ENCODE measurements around the gene FAM3A. TPM values are rescaled to one million over a fixed set of nuclear protein-coding genes. Genes with fewer than 3 reads are reported as not detected.
"Not testable (repeated sequence)": the region's sequence is repeated elsewhere in the genome, so short reads cannot be mapped to it uniquely, and the experiment has no call there.

Gene FAM3A, protein sequence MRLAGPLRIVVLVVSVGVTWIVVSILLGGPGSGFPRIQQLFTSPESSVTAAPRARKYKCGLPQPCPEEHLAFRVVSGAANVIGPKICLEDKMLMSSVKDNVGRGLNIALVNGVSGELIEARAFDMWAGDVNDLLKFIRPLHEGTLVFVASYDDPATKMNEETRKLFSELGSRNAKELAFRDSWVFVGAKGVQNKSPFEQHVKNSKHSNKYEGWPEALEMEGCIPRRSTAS
- total RNA-seq (2014; rRNA removed; shearing (Covaris generic)), result 17.2 and 17.9 TPM in 2 replicates

DNA sequence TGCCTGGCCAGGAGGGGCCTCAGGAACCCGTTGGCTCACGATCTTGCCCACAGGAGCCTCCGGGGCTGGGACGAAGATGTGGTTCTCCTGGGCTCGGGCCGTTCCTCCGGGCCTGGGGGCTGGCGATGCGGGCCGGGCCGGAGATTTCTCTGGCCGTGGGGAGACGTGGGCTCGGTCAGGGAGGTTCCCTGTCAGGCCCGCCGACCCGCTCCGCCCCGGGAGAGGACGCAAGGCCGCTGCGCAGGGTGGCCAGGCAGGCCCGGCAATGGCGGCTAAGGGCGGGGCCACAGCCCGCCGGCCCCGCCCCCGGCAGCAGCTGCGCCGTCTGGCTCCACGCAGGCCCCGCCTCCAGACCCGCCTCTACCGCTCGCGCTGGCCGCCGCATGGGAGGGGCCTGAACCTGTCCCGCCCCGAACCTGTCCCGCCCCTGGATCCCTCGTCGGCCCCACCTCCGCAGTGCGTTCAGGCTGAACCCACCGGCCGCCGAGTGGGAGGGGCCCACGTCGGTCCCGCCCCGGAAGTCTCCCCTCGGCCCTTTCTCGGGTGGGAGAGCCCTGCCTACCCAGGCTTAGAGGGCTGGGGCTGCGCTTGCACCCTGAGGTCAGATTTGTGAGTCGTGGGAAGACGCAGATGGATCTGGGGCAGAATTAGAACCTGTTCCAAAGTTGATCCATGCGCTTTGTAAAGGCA lies at the start of gene FAM3A:
Gene FAM3A (minus strand): TSS at position 267 of the 690 bp plus-strand sequence. CDS start 460 bp downstream, outside the sequence.
- peak; percentile 63 for DNase-seq (ENCODE audit: low spot score)

DNA sequence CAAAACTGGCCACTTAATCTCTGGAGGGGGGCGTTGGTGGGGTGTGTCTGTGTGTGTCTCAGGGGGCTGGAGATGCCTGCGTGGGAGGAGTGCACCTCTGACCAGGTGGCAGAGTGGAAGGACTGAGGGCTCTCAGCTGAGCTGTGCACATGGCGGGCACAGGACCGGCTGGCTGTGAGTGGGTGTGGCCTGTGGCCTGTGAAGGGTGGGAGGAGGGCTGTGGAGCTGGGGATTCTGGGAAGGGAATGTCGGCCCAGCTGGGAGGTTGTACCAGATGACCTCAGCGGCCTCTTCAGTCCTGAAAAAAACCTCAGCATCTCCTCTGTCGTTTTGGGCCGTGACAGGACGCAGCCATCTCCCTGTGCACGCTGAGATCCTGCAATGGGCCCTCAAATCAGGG lies 46.3 kb upstream of the FAM3A start:
- DNase-seq (ENCODE audit: low spot score), result not testable (repeated sequence)

DNA sequence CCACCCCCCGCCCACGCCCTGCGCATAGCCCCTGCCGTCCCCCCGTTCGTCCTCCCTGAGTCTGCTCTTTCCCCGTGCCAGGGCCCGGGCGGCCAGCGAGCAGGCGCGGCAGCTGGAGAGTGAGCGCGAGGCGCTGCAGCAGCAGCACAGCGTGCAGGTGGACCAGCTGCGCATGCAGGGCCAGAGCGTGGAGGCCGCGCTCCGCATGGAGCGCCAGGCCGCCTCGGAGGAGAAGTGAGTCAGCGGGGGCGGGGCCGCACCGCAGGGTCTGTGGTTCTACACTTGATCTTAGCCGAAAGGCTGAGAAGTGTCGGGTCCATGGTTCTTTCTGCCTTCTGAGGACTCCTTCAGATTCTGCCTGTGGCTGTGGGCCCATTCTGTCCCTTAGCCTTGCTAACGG lies 44.3 kb upstream of the FAM3A start:
- not testable (repeated sequence) for DNase-seq (ENCODE audit: low spot score)

DNA sequence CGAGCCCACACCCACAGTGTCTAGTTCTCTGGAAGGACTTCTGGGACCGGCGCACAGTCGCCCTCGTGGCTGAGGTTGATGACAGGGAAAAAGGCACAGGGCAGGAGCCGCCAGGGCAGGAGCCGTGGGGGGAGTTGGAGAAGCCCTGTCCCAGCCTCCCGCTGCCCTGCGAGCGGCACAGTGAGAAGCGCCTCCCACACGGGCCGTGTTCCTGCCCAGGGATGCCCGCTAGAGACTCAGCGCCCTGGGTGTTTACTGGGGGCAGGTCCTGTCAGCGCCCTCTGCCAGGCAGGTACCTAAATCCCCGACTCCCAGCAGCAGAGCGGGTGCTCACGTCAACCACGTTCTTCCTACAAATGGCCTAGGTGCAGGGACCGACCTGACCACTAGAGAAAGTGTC lies 42.9 kb upstream of the FAM3A start:
- DNase-seq (ENCODE audit: low spot score), result not testable (repeated sequence)

DNA sequence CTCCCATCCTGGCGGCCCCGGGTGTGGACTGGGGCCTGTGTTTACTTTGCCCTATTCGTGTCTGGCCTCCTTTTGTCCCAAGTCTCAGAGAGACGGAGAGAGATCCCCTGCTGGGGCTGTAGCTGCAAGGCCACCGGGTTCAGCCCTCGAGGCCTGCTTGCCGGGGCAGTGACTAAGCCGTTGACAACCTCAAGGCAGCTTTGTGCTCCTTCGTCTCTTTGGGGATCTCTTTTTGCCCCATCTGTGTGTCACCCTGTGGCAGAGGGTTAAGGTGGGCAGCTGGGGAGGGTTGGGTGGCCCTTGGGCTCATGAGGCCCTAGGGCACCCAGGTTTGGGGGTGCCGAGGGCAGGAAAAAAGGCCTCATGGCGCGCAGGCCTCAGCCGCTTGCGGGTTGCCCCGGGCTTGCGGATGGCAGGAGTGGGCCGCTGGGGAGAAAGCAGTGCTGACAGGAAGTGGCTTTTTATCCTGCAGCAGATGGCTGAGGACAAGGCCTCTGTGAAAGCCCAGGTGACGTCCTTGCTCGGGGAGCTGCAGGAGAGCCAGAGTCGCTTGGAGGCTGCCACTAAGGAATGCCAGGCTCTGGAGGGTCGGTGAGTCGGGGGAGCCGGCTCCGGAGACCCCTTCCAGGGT lies 42.1 kb upstream of the FAM3A start:
- DNase-seq (ENCODE audit: low spot score), result not testable (repeated sequence)

DNA sequence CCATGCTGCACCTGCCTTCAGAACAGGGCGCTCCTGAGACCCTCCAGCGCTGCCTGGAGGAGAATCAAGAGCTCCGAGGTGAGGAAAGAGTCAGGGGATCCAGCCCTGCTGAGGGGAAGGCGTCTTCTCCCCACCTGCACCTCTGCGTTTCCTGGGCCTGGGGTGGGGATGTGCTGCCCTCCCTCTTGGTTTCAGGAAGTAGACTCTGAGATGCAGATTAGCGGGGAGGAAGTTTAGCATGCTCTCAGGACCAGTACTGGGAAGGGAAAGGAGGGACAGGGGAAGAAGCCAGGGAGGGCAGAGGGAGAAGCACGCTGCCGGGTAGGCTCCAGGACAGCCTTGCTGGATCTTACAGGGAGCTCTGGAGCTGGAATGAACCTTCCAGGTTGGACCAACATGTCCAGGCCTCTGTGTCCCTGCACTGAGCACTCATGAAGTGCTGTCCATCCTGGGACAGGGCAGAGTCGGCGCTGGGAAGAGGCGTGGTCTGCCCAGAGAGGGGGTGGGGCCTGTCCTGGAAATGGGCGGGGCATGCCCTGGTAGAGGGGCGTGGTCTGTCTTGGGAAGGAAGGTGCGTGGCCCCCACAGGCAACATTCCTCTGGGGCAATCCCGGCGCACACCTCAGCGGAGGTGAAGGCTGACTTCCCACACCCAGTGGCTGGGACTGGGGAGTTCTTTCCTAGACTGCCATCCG lies 36.2 kb upstream of the FAM3A start:
- DNase-seq (ENCODE audit: low spot score), result not testable (repeated sequence)

DNA sequence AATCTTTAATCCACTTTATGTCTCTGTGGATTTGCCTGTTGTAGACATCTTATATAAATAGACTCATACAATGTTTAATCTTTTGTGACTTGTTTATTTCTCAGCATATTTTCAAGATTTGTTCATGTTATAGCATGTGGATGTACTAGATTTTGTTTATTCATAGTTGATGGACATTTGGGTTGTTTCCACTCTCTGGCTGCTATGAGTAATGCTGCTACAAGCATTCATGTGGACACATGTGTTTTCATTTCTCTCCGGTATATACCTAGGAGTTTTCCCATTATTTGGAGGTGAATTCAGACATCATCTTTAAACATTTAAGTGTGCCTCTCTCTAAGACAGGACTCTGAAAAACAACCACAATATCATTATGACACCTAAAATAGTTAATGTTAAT lies 33.7 kb upstream of the FAM3A start:
- no peak for DNase-seq (ENCODE audit: low spot score)

DNA sequence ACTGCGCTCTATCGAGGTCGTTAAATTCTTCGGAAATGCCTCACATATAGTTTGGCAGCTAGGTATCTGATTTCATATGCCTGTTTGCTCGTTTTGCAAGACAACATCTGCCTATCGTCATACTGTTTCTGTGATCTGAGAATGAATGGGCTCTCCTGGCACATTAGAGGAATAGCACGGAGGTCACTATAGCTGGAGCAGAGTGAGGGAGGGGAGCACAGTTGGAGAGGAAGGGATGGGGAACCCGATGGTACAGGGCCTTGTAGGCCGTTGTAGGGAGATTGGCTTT lies 31.9 kb upstream of the FAM3A start:
- no peak for DNase-seq (ENCODE audit: low spot score)

DNA sequence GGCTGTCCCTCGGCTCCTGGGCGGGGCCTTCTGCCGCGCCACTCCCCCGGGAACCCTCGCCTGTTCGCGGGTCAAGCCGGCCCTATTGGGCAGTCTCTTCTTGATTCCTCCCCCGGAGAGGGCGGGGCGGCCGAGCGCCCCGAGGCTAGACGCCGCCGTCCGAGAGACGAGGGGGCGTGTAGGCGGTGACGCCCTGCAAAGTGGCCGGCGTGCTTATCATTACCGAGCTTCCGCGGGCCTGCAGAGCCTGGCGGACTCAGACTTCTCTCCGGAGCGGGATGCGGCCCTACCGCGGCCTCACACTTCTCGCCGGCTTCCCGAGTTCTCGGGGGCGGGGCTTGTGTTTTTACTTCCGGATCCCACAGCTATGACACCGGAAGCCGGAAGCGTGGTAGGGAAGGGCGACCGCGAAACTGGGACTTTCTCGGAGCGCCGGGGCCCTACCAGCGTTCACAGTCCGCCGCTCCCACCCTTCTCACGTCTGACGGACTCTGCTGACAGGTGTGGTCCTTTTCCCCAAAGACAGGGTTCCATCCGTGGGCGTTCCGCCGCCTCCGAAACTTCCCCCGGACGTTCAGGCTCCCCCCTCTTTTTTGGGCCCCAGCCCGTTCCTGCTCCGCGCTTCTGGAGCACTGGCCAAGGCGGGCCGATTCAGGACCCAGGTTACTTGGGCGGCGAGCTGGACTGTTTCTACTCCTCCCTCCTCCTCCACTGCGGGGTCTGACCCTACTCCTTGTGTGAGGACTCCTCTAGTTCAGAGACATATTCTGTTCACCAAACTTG lies 31.4 kb upstream of the FAM3A start, which contains the start of gene IKBKG:
Gene IKBKG (plus strand): TSS at position 376 of the 783 bp plus-strand sequence. CDS start 4,383 bp downstream, outside the sequence.
- DNase-seq (ENCODE audit: low spot score), result peak; percentile 80

DNA sequence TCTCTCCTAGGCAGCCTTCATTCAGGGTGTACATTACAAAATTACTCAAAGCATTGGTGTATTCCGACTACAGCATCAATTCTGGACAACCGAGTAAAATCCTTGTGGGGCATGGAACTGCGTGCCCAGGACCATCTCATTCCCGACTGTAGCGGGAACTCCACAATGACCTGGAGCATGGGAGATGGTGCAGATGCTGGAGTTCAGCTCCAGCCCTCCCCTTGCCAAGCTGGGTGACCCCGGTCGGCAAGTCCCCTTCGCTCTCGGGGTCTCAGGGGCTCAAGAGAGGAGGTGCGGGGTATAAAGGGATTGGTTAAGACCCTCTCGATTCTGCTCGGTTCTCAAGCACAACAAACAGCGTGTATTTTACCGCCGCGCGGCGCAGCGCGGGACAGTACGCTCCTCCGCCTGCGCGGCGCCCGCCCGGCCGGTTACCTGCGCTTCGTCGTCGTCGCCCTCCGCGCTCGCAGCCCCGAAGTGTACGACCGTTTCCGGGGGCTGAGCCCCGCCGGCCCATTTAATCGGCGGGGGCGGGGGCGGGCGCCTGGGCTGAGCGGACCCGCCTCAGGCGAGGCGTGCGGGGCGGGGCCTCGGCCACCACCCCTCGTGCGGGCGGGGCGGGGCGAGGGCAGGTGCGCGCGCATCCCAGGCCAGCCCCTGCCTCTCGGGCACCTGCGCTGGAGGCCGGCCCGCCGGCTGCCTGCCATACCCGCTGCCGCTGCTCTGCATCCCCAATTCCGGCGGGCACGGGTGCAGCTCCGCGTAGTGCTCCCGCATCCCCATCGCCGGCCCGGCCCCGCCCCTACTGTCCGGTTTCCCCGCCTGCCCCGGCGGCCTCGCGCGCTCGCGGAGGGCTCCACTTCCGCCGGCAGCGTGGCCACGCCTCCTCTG lies 30.6 kb upstream of the FAM3A start, which contains the start of gene G6PD:
Gene G6PD (minus strand): TSS at position 493 of the 891 bp plus-strand sequence. CDS start 691 bp downstream, outside the sequence.
- DNase-seq (ENCODE audit: low spot score), result peak; percentile 48

DNA sequence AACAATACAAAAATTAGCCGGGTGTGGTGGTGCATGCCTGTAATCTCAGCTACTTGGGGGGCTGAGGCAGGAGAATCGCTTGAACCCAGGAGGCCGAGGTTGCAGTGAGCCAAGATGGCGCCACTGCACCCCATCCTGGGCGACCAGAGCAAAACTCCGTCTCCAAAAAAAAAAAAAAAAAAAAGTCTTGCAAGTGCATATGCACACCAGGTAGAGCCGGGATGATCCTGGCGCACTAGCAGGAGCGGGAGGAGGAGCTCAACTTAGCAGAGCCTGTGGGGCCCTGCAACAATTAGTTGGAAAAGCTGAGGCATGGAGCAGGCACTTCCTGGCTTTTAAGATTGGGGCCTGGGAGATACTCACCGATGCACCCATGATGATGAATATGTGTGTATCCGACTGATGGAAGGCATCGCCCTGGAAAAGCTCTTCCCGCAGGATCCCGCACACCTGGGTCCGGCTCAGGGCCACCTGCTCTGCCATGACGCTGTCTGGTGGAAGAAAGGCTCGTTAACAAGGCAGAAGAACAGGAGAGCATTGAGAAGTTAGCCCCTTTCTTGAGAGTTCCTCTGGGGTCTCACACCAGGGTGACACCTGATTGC lies 29.7 kb upstream of the FAM3A start:
- no peak for DNase-seq (ENCODE audit: low spot score)

DNA sequence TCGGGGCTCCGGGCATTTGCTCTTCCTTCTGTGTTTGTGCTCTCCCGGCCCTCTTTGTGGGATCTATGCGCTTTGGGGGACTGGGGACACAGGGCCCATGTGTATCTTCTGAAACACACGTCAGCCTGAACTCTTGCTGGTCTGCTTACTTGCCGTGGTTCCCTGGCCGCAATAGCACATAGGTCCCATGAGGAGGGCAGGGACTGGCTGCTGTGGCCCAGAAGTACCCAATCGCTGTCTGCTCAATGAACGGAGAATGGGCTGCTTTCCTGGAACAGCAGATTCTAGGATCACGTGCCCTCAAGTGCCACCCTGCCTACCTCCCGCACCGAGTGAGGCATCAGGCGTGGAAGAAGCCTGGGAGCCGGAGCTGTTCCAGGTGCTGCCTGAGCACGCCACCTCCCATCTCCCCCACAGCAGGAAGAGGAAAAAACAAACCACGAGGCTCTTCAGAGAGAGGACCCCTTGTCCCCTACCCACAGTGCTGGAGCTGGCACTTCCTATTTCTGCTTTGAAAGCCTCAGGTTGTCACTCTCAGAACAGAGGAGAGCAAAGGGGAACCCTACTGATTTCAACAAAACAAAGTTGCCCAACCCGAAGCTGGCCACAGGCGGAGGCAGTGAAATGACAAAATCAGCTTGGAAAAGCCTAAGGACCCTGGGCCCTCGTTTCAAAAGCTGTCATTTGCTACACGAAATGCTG lies 26.8 kb upstream of the FAM3A start:
- peak; percentile 75 for DNase-seq (ENCODE audit: low spot score)

DNA sequence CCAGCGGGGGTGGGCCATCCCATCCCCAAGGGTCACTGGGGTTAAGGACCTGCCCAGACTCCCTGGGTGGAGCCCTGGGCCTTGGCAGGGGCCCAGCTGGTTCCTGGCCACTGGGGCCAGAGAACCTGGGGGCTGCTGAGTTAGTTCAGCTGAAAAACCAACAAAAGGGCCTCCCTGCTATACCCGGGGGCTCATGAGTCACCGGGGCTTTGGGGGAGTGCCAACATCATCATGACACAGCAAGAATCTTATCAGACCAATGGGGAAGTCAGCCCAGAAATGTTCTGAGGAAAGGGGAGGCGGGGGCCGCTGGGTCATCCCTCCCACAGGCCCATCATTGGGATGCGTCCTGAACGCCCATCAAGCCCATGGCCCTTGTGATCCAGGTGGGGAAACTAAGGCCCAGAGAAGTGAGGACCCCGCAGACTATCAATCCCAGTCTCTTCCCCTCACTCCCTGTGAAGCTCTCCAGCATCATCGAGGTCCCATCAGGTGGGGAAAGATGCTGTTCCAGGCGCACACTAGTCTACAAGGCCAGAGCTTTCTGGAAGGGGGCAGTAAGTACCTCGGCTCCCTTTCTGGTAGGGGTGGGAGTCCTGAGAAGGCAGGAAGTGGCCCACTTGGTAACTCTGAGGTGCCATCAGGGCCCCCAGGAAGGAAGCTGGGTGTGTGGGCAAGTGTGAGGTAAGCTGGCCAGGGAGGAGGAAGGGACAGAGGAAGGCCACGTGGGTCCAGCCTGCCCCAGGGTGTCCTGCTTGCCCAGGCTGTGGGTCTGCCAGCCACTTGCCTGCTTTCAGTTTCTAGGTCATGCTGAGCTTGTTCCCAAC lies 26.1 kb upstream of the FAM3A start:
- peak; percentile 90 for DNase-seq (ENCODE audit: low spot score)

DNA sequence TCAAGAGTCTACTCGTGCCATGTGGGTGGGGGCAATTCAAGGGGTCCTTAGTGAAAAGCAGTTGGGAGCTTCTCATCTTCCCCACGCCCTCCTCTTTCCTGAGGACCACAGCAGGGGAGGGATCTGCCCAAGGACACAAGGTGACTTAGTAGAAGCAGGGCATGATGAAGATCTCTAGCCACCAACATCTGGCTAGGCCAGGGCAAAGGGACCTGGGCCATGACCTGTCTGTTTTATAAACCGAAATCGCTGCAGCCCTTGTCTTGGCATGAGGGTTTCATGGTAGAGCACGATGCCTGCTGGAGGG lies 25.5 kb upstream of the FAM3A start:
- no peak for DNase-seq (ENCODE audit: low spot score)

DNA sequence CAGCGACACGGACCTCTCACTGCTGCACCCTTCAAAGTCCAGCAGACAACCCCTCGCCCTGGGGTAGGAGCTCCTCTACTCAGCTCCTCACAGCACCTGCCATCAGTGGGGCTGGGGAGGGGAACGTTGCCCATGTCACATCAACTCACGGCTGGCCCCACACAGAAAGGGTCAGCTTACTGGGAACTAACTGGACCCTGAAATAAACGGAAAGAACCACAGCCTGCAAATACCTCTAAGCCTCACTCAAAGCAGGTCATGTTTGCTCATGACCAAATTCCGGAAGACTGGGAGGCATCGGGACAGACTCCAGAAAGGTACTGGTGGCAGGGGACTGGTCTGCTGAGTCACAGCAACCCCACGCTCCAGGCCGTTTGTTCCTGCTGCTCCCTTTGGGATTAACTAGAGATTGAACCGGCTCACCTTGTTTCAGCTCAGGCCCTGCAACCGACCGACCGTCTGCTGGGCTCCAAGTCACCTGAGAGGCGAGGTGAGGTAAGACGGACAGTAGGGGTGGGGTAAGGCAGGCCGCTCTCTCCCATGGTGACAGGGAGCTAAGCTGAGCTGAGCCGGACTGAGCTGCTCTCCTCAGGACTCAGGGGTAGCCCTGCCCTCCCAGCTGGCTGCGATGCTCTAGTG lies 25.0 kb upstream of the FAM3A start:
- DNase-seq (ENCODE audit: low spot score), result peak; percentile 63

DNA sequence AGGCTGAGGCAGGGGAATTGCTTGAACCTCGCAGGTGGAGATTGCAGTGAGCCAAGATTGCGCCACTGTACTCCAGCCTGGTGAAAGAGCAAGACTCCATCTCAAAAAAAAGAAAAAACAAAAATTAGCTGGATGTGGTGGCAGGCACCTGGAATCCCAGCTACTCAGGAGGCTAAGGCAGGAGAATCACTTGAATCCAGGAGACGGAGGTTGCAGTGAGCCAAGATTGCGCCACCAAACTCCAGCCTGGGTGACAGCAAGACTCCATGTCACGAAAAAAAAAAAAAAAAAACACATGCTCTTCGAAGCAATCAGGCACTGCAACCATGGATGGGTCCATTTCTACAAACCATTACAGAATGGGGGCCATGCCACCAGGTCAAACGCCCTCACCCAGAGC lies 24.3 kb upstream of the FAM3A start:
- DNase-seq (ENCODE audit: low spot score), result not testable (repeated sequence)

DNA sequence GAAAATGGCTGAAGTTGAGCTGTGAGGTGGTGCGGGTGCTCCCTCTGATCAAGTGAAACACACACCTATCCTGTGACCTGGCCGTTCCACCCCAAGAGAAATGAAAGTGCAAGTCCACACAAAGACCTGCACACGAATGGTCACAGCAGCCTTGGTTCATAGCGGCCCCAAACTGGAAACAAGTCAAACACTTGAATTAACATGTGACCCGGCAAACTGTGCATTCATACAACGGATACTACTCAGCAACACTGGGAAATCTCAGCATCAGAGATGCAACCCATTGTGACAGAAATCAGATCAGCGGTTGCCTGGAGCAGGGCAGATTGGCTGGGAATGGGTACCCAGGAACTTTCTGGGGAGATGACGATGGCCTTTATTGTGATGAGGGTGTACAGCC lies 23.0 kb upstream of the FAM3A start:
- DNase-seq (ENCODE audit: low spot score), result no peak

DNA sequence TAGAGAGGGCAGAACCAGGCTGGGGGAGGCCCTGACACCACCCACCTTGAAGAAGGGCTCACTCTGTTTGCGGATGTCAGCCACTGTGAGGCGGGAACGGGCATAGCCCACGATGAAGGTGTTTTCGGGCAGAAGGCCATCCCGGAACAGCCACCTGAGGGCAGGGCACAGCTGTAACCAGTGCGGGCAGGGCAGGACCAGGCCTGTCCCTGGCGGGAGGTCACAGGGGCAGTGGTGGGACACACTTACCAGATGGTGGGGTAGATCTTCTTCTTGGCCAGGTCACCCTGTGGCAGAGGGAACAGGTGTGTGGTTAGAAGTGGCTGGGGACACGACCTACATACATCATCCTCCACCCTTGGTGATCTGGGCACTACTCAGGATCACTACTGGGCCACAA lies 19.9 kb upstream of the FAM3A start:
- DNase-seq (ENCODE audit: low spot score), result peak; percentile 4
